MM.1S (cell line): Measurements from ENCODE around the gene SELENOW.

Experiments used
- DNase-seq: peaks from one replicate; pipeline ENCODE4 v3.0.0-alpha.2; 2015
- H2AFZ ChIP-seq: fragments of 300-600 bp; sonication (generic); 2 replicates; pipeline ENCODE4 v1.6.0; 2016; ENCODE audit warnings: antibody characterized with exemption, low read length
- H3F3A ChIP-seq: fragments of 300-600 bp; sonication (generic); 2 replicates; pipeline ENCODE4 v1.6.1; 2016; ENCODE audit warnings: mild to moderate bottlenecking, antibody characterized with exemption, low read length, moderate library complexity, mixed read lengths; ENCODE audit not compliant: insufficient read depth
- H3K27ac ChIP-seq: fragments of 300-600 bp; sonication (generic); 2 replicates; pipeline ENCODE4 v1.5.1; 2016; ENCODE audit warnings: mild to moderate bottlenecking, low read length
- H3K27me3 ChIP-seq: fragments of 300-600 bp; sonication (generic); replicated peaks from 2 replicates; pipeline ENCODE4 v1.6.0; 2016; ENCODE audit warnings: low read length; ENCODE audit not compliant: insufficient read depth
- H3K36me3 ChIP-seq: fragments of 300-600 bp; sonication (generic); replicated peaks from 2 replicates; pipeline ENCODE4 v1.6.1; 2016; ENCODE audit warnings: mild to moderate bottlenecking, low read length, mixed read lengths; ENCODE audit not compliant: insufficient read depth
- H3K4me1 ChIP-seq: fragments of 300-600 bp; sonication (generic); 2 replicates; pipeline ENCODE4 v1.6.1; 2016; ENCODE audit warnings: low read length, mixed read lengths
- H3K4me2 ChIP-seq: fragments of 300-600 bp; sonication (generic); 2 replicates; pipeline ENCODE4 v1.6.0; 2016; ENCODE audit warnings: low read depth, low read length
- H3K4me3 ChIP-seq: fragments of 300-600 bp; sonication (generic); 2 replicates; pipeline ENCODE4 v1.5.1; 2016; ENCODE audit warnings: low read length, mixed read lengths
- H3K79me2 ChIP-seq: fragments of 300-600 bp; sonication (generic); 2 replicates; pipeline ENCODE4 v1.6.1; 2016; ENCODE audit warnings: mixed run types, low read length, mixed read lengths
- H3K9ac ChIP-seq: fragments of 300-600 bp; sonication (generic); 2 replicates; pipeline ENCODE4 v1.6.1; 2016; ENCODE audit warnings: low read length, mixed read lengths
- H3K9me2 ChIP-seq: fragments of 300-600 bp; sonication (generic); replicated peaks from 2 replicates; pipeline ENCODE4 v1.6.1; 2016; ENCODE audit warnings: mild to moderate bottlenecking, low read length, mixed read lengths; ENCODE audit not compliant: insufficient read depth
- H3K9me3 ChIP-seq: fragments of 300-600 bp; sonication (generic); replicated peaks from 2 replicates; pipeline ENCODE4 v1.6.1; 2016; ENCODE audit warnings: mild to moderate bottlenecking, low read length, mixed read lengths; ENCODE audit not compliant: insufficient read depth
- H4K20me1 ChIP-seq: fragments of 300-600 bp; sonication (generic); 2 replicates; pipeline ENCODE4 v1.6.1; 2016; ENCODE audit warnings: mild to moderate bottlenecking, low read length, moderate library complexity, mixed read lengths; ENCODE audit not compliant: insufficient read depth
- EZH2 ChIP-seq: fragments of 300-600 bp; sonication (generic); optimal IDR thresholded peaks from 2 replicates; pipeline ENCODE3; 2017; ENCODE audit warnings: low read depth, mild to moderate bottlenecking, antibody characterized with exemption, low read length, mixed read lengths
- EZH2phosphoT487 ChIP-seq: fragments of 300-600 bp; sonication (generic); IDR thresholded peaks from 2 replicates; pipeline ENCODE4 v1.6.1; 2018; ENCODE audit warnings: antibody characterized with exemption, low read length
- TF ChIP-seq, protein P1 (sequence below): fragments of 300-600 bp; sonication (generic); IDR thresholded peaks from 2 replicates; pipeline ENCODE4 v1.5.1; 2016; ENCODE audit warnings: antibody characterized with exemption, low read length, mixed read lengths

The SELENOW gene

DNA sequence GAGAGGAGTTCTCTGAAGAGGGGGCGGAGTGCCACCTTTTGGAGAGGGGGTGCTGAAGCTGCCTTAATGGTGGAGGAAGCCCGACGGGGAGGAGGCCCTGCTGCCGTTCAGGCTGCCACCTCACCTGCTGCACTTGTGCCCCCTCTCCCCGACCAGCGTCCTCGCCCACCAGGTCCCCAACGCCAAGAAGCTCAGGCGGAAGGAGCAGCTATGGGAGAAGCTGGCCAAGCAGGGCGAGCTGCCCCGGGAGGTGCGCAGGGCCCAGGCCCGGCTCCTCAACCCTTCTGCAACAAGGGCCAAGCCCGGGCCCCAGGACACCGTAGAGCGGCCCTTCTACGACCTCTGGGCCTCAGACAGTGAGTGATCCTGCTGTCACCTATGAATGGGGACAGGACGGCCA, 27.8 kb upstream of the SELENOW start:
- no peaks in the 10 kb centered on the region for H3K4me1 ChIP-seq
- H3K9me2 ChIP-seq = no peaks in the 10 kb centered on the region
- 0 out of 2 replicates have a peak, but pooled peaks cover 3% of the 10 kb centered on the region for H4K20me1 ChIP-seq
- no peak overlapping the region for H2AFZ ChIP-seq
- no peaks in the 10 kb centered on the region for H3K27me3 ChIP-seq
- peaks cover 5% of the 10 kb centered on the region; the same call in 1 of the 2 replicates for H3K36me3 ChIP-seq
- H3K4me3 ChIP-seq = no peak overlapping the region
- H3K9me3 ChIP-seq = no peaks in the 10 kb centered on the region
- H3K27ac ChIP-seq = no peak overlapping the region
- H3F3A ChIP-seq = no peaks in the 10 kb centered on the region
- no peak for DNase-seq
- TF ChIP-seq EZH2phosphoT487 (no peak), EZH2 (no peak)
- TF ChIP-seq, protein P1, sequence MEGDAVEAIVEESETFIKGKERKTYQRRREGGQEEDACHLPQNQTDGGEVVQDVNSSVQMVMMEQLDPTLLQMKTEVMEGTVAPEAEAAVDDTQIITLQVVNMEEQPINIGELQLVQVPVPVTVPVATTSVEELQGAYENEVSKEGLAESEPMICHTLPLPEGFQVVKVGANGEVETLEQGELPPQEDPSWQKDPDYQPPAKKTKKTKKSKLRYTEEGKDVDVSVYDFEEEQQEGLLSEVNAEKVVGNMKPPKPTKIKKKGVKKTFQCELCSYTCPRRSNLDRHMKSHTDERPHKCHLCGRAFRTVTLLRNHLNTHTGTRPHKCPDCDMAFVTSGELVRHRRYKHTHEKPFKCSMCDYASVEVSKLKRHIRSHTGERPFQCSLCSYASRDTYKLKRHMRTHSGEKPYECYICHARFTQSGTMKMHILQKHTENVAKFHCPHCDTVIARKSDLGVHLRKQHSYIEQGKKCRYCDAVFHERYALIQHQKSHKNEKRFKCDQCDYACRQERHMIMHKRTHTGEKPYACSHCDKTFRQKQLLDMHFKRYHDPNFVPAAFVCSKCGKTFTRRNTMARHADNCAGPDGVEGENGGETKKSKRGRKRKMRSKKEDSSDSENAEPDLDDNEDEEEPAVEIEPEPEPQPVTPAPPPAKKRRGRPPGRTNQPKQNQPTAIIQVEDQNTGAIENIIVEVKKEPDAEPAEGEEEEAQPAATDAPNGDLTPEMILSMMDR = no peak
- no peak overlapping the region for H3K4me2 ChIP-seq
- H3K79me2 ChIP-seq = peaks cover 45% of the 10 kb centered on the region
- no peak overlapping the region for H3K9ac ChIP-seq

DNA sequence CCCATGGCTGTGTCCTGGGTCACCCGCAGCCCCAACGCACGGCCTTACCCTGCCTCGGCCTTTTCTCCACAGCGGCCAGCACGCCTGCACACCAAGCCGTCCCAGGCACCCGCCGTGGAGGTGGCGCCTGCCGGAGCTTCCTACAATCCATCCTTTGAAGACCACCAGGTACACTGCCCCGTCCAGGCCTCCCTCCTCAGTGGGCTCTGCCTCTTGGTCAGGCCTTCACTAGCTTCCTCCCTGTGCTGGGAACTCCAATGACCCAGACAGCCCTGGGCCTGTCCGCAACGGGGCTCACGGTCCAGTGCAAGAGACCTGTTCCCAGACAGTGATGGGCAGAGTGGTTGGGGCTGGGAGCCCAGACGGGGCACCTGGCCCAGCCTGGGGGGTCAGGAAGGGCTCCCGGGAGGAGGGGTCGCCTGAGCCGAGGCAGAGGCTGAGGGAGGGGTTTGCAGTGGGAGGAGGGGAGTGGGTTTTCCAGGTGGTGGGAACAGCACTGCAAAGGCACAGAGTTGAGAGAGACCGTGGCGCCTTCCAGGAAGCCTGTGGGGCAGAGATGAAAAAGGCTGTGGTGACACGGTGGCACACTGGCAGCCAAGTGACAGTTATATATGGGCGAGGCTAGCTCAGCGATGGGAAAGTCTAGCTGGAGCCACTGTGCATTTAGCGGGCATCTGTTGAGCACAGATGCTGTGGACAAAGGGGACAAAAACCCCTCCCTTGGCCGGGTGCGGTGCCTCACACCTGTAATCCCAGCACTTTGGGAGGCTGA, 25.9 kb upstream of the SELENOW start:
- DNase-seq = no peak
- H3K79me2 ChIP-seq = peaks cover 27% of the 10 kb centered on the region
- peaks cover 2% of the 10 kb centered on the region; the same call in 1 of the 2 replicates for H3K36me3 ChIP-seq
- no peak overlapping the region for H3K27ac ChIP-seq
- H3K4me1 ChIP-seq = no peaks in the 10 kb centered on the region
- H3K9ac ChIP-seq = no peak overlapping the region
- no peaks in the 10 kb centered on the region for H3K27me3 ChIP-seq
- no peaks in the 10 kb centered on the region for H3K9me3 ChIP-seq
- no peaks in the 10 kb centered on the region for H3F3A ChIP-seq
- no peak overlapping the region for H2AFZ ChIP-seq
- no peak overlapping the region for H3K4me2 ChIP-seq
- H3K4me3 ChIP-seq = no peak overlapping the region
- TF ChIP-seq, protein P1 = no peak
- TF ChIP-seq EZH2phosphoT487 (no peak), EZH2 (no peak)
- 0 out of 2 replicates have a peak, but pooled peaks cover 3% of the 10 kb centered on the region for H4K20me1 ChIP-seq
- H3K9me2 ChIP-seq = no peaks in the 10 kb centered on the region

DNA sequence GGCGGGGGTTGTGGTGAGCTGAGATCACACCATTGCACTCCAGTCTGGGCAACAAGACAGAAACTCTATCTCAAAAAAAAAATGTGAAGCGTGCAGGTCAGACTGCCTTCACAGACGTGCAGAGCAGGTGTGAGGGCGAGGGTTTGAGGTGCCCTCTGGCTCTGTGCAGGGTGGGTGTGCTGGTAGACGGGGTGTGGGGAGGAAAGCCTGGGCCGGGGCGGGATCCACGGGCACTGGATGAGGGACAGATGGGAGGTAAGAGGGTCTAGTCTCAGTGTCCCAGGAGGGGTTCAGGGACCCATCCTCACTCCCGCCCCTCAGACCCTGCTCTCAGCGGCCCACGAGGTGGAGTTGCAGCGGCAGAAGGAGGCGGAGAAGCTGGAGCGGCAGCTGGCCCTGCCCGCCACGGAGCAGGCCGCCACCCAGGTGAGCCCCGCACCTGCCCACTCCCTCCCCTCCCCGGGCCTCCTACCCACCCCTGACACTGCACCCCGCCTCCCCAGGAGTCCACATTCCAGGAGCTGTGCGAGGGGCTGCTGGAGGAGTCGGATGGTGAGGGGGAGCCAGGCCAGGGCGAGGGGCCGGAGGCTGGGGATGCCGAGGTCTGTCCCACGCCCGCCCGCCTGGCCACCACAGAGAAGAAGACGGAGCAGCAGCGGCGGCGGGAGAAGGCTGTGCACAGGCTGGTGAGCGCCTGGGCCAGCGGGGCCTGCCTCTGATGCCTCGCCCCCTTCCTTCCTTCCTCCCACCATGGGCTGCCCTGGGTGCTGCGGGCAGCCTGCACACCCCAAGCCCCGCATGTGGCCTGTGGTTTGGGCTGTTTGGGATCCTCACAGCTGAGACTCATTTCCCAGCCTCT, 24.1 kb upstream of the SELENOW start:
- no peaks in the 10 kb centered on the region for H3F3A ChIP-seq
- no peak for DNase-seq
- no peaks in the 10 kb centered on the region for H3K27me3 ChIP-seq
- 0 out of 2 replicates have a peak, but pooled peaks cover 2% of the 10 kb centered on the region for H3K36me3 ChIP-seq
- no peaks in the 10 kb centered on the region for H4K20me1 ChIP-seq
- no peak overlapping the region for H2AFZ ChIP-seq
- H3K4me2 ChIP-seq = no peak overlapping the region
- H3K4me3 ChIP-seq = no peak overlapping the region
- H3K27ac ChIP-seq = no peak overlapping the region
- no peak for TF ChIP-seq EZH2phosphoT487
- TF ChIP-seq, protein P1 = no peak
- TF ChIP-seq EZH2 = no peak
- H3K4me1 ChIP-seq = no peaks in the 10 kb centered on the region
- peaks cover 11% of the 10 kb centered on the region for H3K79me2 ChIP-seq
- H3K9me2 ChIP-seq = no peaks in the 10 kb centered on the region
- H3K9me3 ChIP-seq = no peaks in the 10 kb centered on the region
- H3K9ac ChIP-seq = no peak overlapping the region
